Measurements from ENCODE around the gene CBX1.
"Not testable (repeated sequence)": the region's sequence is repeated elsewhere in the genome, so short reads cannot be mapped to it uniquely, and the experiment has no call there.

CBX1 gene

DNA sequence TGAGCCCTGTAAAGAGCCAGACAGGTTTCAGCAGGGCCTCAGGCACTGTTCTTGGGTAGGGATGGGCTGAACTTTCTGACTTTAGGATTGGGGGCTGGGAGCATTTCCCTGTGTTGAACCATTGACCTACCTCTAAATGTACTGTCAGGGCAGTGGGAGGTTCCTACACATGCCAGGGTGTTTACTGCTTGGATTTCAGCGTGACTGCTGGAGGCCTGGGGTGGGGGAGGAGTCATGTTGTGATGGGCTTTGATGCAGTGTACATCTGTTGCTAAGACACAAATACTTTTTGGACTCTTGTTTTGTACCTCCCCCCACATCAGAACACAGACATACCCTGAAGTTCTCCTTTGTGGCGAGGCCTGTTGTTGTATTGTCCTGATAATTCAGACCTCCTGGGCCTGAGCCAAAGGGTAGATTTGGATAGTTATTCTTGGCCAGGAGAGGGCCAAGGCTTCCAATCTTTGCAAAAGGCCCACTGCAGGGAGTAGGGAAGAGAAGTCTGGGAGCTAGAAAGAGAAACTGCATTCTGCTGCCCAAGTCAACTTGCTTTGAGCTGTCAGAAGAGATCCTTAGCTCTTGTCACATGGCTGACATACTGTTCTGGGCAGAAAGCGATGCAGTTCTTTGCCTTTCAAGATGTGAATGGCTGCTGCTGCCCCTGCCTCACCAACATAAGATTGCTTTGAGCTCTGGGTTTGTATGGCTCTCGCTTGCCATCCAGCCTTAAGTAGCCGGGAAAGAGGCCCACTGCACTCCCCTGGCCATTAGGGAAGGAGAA is 49.4 kb downstream of the CBX1 start:
- DNase-seq (ENCODE audit: low spot score): no peak

DNA sequence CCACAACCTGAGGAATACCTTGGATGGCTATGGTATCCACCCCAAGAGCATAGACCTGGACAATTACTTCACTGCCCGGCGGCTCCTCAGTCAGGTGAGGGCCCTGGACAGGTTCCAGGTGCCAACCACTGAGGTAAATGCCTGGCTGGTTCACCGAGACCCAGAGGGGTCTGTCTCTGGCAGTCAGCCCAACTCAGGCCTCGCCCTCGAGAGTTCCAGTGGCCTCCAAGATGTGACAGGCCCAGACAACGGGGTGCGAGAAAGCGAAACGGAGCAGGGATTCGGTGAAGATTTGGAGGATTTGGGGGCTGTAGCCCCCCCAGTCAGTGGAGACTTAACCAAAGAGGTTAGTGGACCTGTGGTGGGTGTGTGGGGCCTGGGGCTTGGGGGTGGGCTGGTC is 50.0 kb downstream of the CBX1 start:
- no peak for DNase-seq (ENCODE audit: low spot score)

DNA sequence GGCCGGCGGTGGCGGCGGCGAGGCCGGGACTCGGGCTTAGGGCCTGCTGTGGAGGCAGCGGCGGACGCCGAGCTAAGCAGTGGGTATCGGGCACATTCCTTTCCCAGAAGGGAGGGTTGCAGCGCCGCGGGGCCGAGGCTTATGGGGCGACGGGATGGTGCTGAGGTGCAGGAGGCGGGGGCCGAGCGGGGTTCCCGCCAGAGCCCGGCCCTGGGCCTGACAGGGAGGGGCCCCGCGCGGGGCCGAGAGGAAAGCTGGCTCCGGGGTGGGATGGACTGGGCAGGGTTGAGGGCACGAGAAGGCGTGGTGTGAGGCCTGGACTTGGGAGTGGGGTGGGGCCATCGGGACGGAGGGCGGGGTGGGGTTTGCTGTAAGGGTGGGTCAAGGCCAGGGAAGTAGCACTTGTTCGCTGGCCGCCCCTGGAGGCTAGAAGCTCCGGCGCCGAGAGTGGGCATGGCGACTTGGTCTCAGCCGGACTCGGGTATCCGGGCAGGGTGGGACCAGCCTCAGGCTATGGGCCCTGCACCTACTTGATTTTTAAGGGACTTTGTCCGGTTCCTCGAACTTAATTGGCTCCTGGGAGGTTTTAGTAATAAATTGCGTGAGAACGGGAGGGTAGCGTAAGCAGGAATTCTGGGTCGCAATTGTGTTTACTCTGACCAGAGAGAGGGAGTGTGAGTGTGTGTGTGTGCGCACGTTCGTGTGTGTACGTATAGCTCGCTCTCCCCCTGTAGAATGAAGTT is 52.7 kb downstream of the CBX1 start:
- DNase-seq (ENCODE audit: low spot score): peak; percentile 89

GRCh38 chr17:48047741-48048383 is 53.4 kb downstream of the CBX1 start, which contains the start of gene NFE2L1:
NFE2L1 (plus strand) TSS chr17:48048359; CDS start chr17:48051119, 2,760 bp downstream.
- DNase-seq (ENCODE audit: low spot score): peak; percentile 98

DNA sequence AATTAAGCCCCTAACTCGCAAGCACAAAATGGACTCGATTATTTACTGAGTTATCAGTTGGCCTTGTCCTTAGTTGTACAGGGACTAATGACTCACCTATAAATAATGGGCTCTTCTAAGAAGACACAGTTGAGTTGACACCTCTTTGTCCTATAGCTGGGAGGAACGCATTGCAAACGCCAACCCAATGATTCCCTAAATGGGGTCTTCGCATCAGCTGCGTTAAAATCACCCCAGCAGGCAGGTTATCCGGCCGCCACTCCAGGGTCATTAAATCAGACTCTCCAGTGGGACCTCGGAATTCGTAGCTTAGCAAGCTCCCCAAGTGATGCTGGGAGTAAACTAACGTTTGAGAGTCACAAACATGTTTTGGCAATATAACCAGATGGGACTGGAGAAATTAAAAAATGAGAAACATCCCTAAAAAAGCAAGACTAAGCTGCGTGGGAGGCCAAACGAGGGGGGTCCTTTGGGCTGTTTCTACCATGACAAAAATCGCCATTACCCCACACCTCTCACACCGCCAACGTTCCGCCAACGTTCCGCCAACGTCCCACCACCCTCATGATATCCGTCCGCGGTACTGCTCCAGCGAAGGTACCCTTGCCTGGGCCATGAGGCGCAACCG is 54.1 kb downstream of the CBX1 start:
- no peak for DNase-seq (ENCODE audit: low spot score)

GRCh38 chr17:48046296-48046695 is 55.0 kb downstream of the CBX1 start:
- DNase-seq (ENCODE audit: low spot score): no peak

- no peak for DNase-seq (ENCODE audit: low spot score)
These were observed 55.8 kb downstream of the CBX1 start for GRCh38 chr17:48045316-48046001.

- no peak for DNase-seq (ENCODE audit: low spot score)
These were observed 56.4 kb downstream of the CBX1 start for GRCh38 chr17:48044851-48045250.

GRCh38 chr17:48043176-48043575 is 58.1 kb downstream of the CBX1 start:
- no peak for DNase-seq (ENCODE audit: low spot score)

DNA sequence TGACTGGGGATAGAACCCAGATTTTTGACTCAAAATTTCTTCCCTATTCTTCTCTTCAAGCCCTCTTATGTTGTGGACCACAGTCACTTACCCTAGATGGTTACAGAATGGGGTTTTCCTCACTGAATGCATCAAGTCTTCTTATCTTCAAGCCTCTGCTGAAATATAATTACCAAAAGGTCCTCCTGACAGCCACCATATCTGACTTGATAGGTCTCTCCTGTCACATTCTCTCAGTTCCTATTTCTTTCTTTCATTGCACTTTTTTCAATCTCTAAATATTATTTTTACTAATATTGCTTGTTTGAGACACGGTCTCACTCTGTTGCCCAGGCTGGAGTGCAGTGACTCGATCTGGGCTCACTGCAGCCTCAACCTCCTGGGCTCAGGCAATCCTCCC is 62.6 kb downstream of the CBX1 start:
- DNase-seq (ENCODE audit: low spot score): no peak

- DNase-seq (ENCODE audit: low spot score): no peak
These were observed 63.4 kb downstream of the CBX1 start for GRCh38 chr17:48037838-48038323.

DNA sequence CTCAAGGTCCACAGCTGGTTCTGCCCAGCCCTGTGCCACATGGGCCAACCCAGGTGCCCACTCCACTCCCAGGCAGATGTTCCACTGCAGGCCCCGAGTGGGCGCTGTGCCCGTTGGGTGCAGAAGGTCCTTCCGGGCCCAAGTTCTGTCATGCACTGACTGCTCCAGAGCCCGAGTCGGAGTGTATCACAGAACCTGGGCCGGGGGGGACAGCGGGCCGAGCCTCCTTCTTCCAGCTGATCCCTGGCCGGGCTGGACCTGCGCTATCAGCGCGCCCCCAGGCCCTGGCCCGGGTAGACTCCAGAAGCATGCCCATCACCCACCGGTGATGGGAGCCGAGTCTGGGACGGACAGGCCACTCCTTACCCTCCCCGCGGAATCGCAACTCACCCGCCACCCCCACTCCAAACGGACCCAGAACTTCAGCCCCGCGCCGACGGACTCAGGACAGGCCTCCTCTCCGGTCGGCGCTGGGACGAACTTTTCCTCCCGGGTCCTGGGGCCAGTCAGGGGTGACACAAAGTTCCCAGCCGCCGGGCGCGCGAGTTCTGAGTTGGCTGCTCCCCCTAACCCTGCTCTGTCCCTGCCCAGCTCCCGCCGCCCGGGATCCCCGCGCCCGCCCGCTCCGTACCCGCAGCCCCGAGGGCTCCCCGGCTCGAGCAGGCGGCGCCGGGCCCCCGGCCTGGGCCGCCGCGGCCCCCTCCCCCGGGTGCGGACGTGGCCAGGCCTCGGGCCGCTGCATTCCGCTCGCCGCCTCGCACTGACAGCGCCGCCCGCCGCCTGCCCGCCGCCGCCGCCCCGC is 64.0 kb downstream of the CBX1 start, which contains the start of gene COPZ2:
Gene COPZ2, minus strand, starts transcription at position 762 of the 802 bp plus-strand sequence. Its CDS starts 20 bp downstream, at position 742.
- no peak for DNase-seq (ENCODE audit: low spot score)

- DNase-seq (ENCODE audit: low spot score): no peak
These were observed 64.6 kb downstream of the CBX1 start for GRCh38 chr17:48036693-48037035.

GRCh38 chr17:48034734-48035133 is 66.5 kb downstream of the CBX1 start:
- DNase-seq (ENCODE audit: low spot score): not testable (repeated sequence)

- no peak for DNase-seq (ENCODE audit: low spot score)
These were observed 69.3 kb downstream of the CBX1 start for GRCh38 chr17:48031966-48032365.

DNA sequence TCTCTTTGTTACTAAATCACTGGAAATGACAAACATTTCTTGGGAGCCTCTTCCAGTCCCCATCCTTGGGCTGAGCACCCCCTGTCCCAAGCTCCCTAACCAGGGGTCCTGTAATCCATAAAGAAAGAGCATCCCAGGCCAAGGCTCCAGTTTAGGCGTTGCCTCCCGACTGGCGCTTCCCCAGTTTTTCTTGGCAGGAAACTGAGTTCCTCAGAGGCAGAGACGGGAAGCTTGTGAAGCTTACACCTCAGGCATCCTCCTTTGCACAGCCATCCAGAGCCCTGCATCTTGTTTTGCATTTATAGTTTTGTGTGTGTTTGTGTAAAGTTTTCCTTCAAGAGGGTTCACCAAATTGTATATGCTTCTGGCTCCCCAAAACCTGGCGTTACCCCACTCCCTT is 70.7 kb downstream of the CBX1 start:
- no peak for DNase-seq (ENCODE audit: low spot score)

- DNase-seq (ENCODE audit: low spot score): no peak
These were observed 72.5 kb downstream of the CBX1 start for GRCh38 chr17:48028736-48029135.

DNA sequence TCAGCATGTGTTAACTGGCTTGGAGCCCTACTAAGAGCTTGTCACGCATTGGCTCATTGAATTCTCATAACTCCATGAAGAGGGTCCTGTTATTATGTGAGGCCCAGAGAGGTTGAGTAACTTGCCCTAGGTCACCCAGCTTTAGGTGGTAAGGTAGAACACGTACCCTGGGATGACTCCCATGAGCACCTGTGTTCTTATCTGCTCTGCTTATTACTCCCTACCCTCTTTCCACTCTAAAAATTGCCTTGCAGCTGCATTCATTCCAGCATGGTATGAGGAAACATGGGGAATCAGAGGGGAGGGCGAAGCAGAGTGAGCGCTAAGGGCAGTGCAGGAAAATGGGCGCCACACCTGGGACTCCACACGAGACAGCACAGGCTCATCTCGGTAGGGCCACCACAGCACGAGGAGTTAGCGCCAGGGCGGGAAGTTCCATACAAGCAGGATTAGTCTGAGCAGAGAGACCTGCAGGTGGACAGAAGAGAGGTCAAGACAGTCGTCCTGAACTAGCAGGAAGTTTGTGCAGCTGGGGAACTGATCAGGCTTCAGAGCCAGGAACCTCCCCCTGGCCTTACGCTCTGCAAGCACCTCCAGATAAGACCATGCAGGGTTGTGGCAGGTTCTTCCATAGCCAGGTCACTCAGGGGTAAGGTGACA is 73.8 kb downstream of the CBX1 start:
- no peak for DNase-seq (ENCODE audit: low spot score)

- peak; percentile 89 for DNase-seq (ENCODE audit: low spot score)
These were observed 74.6 kb downstream of the CBX1 start for GRCh38 chr17:48026502-48027321.
